Body of pancreas (tissue), 4 donors: Measurements from ENCODE around the gene LMNA. TPM values are rescaled to one million over a fixed set of nuclear protein-coding genes. Genes with fewer than 3 reads are reported as not detected.

Experiments used
- ATAC-seq: fragments of 150-250 bp; one replicate; pipeline ENCODE4 v1.9.1; 2016
- DNase-seq, 4 donors: peaks; one replicate each; pipeline ENCODE4 v3.0.0-alpha.2; 2019
- H3K27ac ChIP-seq, 4 donors: fragments of 200-600 bp; sonication (generic); 1 replicate in 3 of 4; 2 replicates in 1 of 4; pipeline versions ENCODE4 v1.5.1 to v1.6.1; 2016 to 2019; ENCODE audit warnings: mild to moderate bottlenecking in 1 of 4, mixed read lengths in 1 of 4, moderate library complexity in 1 of 4
- H3K27me3 ChIP-seq, 2 donors: fragments of 200-600 bp; sonication (generic); one replicate each; pipeline ENCODE4 v1.6.0; 2016; ENCODE audit warnings: mild to moderate bottlenecking in 1 of 2
- H3K36me3 ChIP-seq, 2 donors: fragments of 200-600 bp; sonication (generic); replicated peaks in 1 of 2; 2 replicates each; pipeline ENCODE4 v1.5.1; 2016; ENCODE audit warnings: low read depth in 2 of 2; ENCODE audit not compliant: insufficient read depth in 1 of 2
- H3K4me1 ChIP-seq: fragments of 200-600 bp; sonication (generic); one replicate; pipeline ENCODE4 v1.6.0; 2016
- H3K4me3 ChIP-seq, 2 donors: fragments of 200-600 bp; sonication (generic); 1 replicate in 1 of 2; 2 replicates in 1 of 2; pipeline ENCODE4 v1.5.1; 2016 to 2019
- H3K9me3 ChIP-seq, 3 donors: fragments of 200-600 bp; sonication (generic); 1 replicate in 2 of 3; 2 replicates in 1 of 3; pipeline ENCODE4 v1.5.1; 2016
- CTCF ChIP-seq, 7 experiments: fragments of 450-650 bp in 4 of 7; fragments of 200-600 bp in 3 of 7; sonication (generic) in 3 of 7; IDR thresholded peaks; one replicate each; pipeline ENCODE4 v1.5.1; 2016 to 2019; ENCODE audit warnings: antibody characterized with exemption in 7 of 7
- POLR2A ChIP-seq, 3 donors: fragments of 450-650 bp; IDR thresholded peaks; one replicate each; pipeline ENCODE4 v1.6.1; 2016; ENCODE audit warnings: antibody characterized with exemption in 3 of 3, mild to moderate bottlenecking in 2 of 3
- WGBS, 2 donors: methylation state at CpG; one replicate each; pipeline ENCODE4 v1.1.5; 2017; 5-methylcytosine and 5-hydroxymethylcytosine counted together
- intact Hi-C: fragments of 100-400 bp; cut with DNase I; formaldehyde crosslinking; loops from one replicate; pipeline ENCODE4 v1.15.1; 2023
- total RNA-seq, 2 donors: library from RNA; depleted of rRNA; stranded (reverse); fragments of >200 nt; gene quantifications; one replicate each; pipeline ENCODE4 v1.1.0, GENCODE V29; 2016

Gene LMNA
- total RNA-seq, 2 donors from 2014 or later, result 152 to 186 TPM

DNA sequence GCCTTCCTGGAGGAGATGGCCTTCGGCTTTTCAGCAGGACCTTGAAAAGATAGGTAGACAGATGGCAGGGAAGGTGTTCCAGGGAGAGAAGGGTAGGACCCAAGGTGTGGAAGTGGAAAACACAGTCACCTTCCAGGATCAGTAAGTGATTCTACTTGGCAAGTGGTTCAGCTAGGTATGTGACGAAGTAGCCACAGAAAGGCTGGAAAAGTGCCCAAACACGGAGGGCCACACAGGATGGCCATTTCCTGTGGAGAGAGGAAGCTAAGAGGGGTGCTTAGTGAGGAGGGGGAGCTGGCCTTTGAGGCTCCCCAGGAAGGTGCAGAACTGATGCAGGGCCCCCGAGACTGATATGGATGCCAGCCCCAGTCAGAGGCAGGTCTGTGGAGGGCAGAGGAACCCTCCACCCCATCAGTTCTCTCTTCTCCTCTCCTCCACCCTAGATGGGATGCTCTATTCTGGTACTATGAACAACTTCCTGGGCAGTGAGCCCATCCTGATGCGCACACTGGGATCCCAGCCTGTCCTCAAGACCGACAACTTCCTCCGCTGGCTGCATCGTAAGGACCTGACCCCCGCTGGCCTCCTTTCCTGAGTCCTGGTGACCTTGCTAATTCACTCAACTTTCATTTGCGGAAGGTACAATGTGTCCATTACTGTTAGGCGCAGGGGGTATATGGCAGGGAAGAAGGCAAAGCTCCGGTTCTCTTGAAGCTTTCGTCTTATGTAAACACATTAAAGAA, 45.7 kb downstream of the LMNA start:
- WGBS, 2 donors, result 73 to 78% methylated on average over 11 to 13 of the region's 13 CpGs
- no peak for TF ChIP-seq POLR2A (IDR thresholded peaks at IDR 0.05)
- no peak for TF ChIP-seq CTCF (IDR thresholded peaks at IDR 0.05)
- H3K4me3 ChIP-seq, result no peak overlapping the region
- intact Hi-C loops, result no loop called here
- H3K4me1 ChIP-seq, result peaks cover 8% of the 10 kb centered on the region
- H3K9me3 ChIP-seq, result no peaks in the 10 kb centered on the region
- H3K36me3 ChIP-seq, result no peaks in the 10 kb centered on the region
- peak; percentile 8 for ATAC-seq
- no peak for DNase-seq
- no peaks in the 10 kb centered on the region for H3K27me3 ChIP-seq
- H3K27ac ChIP-seq, result peak overlapping the region in 1 of 4 donors; percentile 3

DNA sequence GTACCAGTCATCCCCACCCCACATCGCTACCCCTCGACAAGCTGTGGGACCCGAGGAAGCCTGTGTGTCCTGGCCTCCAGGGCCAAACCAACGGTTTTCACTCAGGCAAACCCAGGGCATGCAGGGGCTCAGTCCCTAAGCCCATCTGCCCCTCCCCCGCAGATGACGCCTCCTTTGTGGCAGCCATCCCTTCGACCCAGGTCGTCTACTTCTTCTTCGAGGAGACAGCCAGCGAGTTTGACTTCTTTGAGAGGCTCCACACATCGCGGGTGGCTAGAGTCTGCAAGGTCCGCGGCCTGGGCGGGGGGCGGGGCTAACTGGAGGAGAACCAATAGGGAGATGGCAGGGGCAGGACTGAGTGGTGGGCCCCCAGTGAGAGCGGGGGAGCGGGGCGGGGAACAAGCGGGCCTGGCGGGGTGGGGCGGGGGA, 46.2 kb downstream of the LMNA start:
- intact Hi-C loops, result no loop called here
- Histone ChIP-seq H3K9me3 (no peaks in the 10 kb centered on the region), H3K27ac (peak overlapping the region in 1 of 4 donors; percentile 3), H3K4me3 (no peak overlapping the region), H3K4me1 (peaks cover 8% of the 10 kb centered on the region), H3K36me3 (no peaks in the 10 kb centered on the region), H3K27me3 (no peaks in the 10 kb centered on the region)
- no peak for TF ChIP-seq POLR2A (IDR thresholded peaks at IDR 0.05)
- TF ChIP-seq CTCF (IDR thresholded peaks at IDR 0.05), result no peak
- peak; percentile 67 to 82 (median 80) for DNase-seq
- 10 to 16% methylated on average over 9 to 19 of the region's 22 CpGs for whole genome bisulfite sequencing, 2 donors
- peak; percentile 79 for ATAC-seq

DNA sequence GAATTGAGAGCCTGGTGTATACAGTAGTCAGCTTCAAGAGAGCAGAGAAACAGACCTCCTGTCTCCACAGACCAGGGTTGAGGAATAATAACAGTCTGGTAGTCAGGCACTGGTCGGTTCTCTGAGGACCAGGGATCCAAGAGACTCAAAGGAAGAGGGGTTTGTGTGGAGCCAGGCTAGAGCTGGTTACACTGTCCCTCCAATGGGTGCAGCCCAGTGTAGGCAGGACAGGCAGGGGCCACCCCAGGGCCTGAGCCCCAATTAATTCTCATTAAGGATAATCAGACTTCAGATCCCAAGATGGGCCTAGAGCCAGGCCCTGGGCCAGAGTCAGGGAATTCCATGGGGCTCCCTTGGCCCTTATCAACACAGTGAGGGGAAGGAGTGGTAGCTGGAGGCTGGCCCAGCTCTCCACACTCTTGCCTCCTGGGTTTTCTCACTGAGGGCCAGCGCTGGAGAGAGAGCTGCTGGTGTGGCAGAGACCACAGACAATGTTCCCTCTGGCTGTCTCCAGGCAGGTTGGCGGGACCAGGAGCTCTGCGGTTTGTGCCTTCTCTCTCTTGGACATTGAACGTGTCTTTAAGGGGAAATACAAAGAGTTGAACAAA, 48.0 kb downstream of the LMNA start:
- H3K27me3 ChIP-seq, result no peaks in the 10 kb centered on the region
- no peak overlapping the region for H3K4me3 ChIP-seq
- TF ChIP-seq POLR2A (IDR thresholded peaks at IDR 0.05), result no peak
- TF ChIP-seq CTCF (IDR thresholded peaks at IDR 0.05), result no peak
- H3K27ac ChIP-seq, result no peak overlapping the region
- peaks cover 8% of the 10 kb centered on the region for H3K4me1 ChIP-seq
- WGBS, 2 donors, result 79 to 80% methylated on average over 5 of the region's 5 CpGs
- ATAC-seq, result no peak
- no peaks in the 10 kb centered on the region for H3K9me3 ChIP-seq
- no peak for DNase-seq
- H3K36me3 ChIP-seq, result no peaks in the 10 kb centered on the region
- intact Hi-C loops, result no loop called here

DNA sequence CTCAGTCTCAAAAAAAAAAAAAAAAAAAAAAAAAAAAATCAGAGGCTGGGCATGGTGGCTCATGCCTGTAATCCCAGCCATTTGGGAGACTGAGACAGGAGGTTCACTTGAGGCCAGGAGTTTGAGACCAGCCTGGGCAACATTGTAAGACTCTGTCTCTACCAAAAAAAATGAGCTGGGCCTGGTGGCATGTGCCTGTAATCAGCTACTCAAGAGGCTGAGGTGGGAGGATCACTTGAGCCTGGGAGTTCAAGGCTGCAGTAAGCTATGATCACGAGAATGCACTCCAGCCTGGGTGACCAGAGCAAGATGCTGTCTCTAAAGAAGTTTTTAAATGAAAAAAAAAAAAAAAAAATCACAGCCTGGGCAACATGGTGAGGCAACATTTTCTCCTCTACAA, 49.2 kb downstream of the LMNA start:
- Histone ChIP-seq H3K36me3 (no peaks in the 10 kb centered on the region), H3K4me3 (no peak overlapping the region), H3K4me1 (peaks cover 8% of the 10 kb centered on the region), H3K27me3 (no peaks in the 10 kb centered on the region), H3K27ac (no peak overlapping the region), H3K9me3 (no peaks in the 10 kb centered on the region)
- 79 to 92% methylated on average over 1 of the region's 1 CpG for WGBS, 2 donors
- no peak for ATAC-seq
- DNase-seq, result no peak
- intact Hi-C loops, result no loop called here
- TF ChIP-seq POLR2A (IDR thresholded peaks at IDR 0.05) (no peak), CTCF (IDR thresholded peaks at IDR 0.05) (no peak)
